Adrenal gland (tissue), 5 donors: ENCODE results near the gene BICRAL.

ENCODE experiments used
- POLR2A ChIP-seq, 2 donors: fragments of 450-650 bp; IDR thresholded peaks; one replicate each; pipeline ENCODE4 v1.6.1; 2017; ENCODE audit warnings: antibody characterized with exemption in 2 of 2, mild to moderate bottlenecking in 2 of 2, moderate library complexity in 1 of 2
- TF ChIP-seq, protein P1 (sequence below), 6 experiments: fragments of 450-650 bp in 4 of 6; fragments of 200-600 bp in 2 of 6; sonication (generic) in 1 of 6; IDR thresholded peaks; 1 replicate in 5 of 6; 2 replicates in 1 of 6; pipeline versions ENCODE4 v1.5.1 to v1.8.0; 2016 to 2021; ENCODE audit warnings: antibody characterized with exemption in 6 of 6, mild to moderate bottlenecking in 2 of 6, moderate library complexity in 1 of 6
- donor health status: DM: no; HTN: no; CAD: no.

DNA sequence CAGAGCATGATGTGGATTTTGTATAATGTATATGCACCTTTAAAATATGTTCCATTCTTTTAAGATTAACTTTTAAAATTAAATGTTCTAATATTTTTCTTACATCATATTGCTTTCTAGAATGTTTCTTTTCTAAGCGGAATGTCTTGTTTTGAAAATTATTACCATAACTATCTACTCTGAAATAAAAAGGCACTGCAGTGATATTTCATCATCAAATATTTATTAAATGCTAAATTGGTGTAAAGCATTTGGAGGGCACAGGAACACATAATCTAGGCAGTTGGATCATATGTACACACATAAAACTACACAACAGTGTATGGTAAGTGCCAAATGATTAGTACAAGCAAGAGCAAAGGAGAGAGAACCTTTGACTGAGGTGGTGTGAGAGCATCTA is 13.8 kb downstream of the BICRAL start:
- TF ChIP-seq, protein P1, sequence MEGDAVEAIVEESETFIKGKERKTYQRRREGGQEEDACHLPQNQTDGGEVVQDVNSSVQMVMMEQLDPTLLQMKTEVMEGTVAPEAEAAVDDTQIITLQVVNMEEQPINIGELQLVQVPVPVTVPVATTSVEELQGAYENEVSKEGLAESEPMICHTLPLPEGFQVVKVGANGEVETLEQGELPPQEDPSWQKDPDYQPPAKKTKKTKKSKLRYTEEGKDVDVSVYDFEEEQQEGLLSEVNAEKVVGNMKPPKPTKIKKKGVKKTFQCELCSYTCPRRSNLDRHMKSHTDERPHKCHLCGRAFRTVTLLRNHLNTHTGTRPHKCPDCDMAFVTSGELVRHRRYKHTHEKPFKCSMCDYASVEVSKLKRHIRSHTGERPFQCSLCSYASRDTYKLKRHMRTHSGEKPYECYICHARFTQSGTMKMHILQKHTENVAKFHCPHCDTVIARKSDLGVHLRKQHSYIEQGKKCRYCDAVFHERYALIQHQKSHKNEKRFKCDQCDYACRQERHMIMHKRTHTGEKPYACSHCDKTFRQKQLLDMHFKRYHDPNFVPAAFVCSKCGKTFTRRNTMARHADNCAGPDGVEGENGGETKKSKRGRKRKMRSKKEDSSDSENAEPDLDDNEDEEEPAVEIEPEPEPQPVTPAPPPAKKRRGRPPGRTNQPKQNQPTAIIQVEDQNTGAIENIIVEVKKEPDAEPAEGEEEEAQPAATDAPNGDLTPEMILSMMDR (IDR thresholded peaks at IDR 0.05), result no peak
- TF ChIP-seq POLR2A (IDR thresholded peaks at IDR 0.05), result no peak
